KMS-11 (cell line): ENCODE measurements around the gene SMAD3.

Source experiments
- H2AFZ ChIP-seq: fragments of 200-600 bp; sonication (generic); 2 replicates; pipeline ENCODE4 v1.6.1; 2016; ENCODE audit warnings: antibody characterized with exemption, mixed run types, low read depth
- H3K27ac ChIP-seq: fragments of 200-600 bp; sonication (generic); 2 replicates; pipeline ENCODE4 v1.6.1; 2016; ENCODE audit warnings: mild to moderate bottlenecking, mixed run types
- H3K27me3 ChIP-seq: fragments of 200-600 bp; sonication (generic); 2 replicates; pipeline ENCODE4 v1.6.1; 2017; ENCODE audit warnings: mild to moderate bottlenecking, low read depth, mixed run types, moderate library complexity; ENCODE audit not compliant: insufficient read depth
- H3K36me3 ChIP-seq: fragments of 200-600 bp; sonication (generic); 2 replicates; pipeline ENCODE4 v1.6.1; 2017; ENCODE audit warnings: mild to moderate bottlenecking, mixed run types; ENCODE audit not compliant: insufficient read depth
- H3K4me1 ChIP-seq: fragments of 200-600 bp; sonication (generic); 2 replicates; pipeline ENCODE4 v1.6.1; 2016; ENCODE audit warnings: mild to moderate bottlenecking, low read depth, mixed run types; ENCODE audit not compliant: poor library complexity, severe bottlenecking
- H3K4me2 ChIP-seq: fragments of 200-600 bp; sonication (generic); 2 replicates; pipeline ENCODE4 v1.7.0; 2016; ENCODE audit warnings: mild to moderate bottlenecking, mixed run types
- H3K4me3 ChIP-seq: fragments of 200-600 bp; sonication (generic); IDR thresholded peaks from 2 replicates; pipeline ENCODE4 v1.6.1; 2017; ENCODE audit warnings: low read depth, low read length, mixed read lengths; ENCODE audit not compliant: insufficient read depth
- H3K79me2 ChIP-seq: fragments of 200-600 bp; sonication (generic); 2 replicates; pipeline ENCODE4 v1.6.1; 2016; ENCODE audit warnings: low read depth, mixed run types; ENCODE audit not compliant: insufficient read depth
- H3K9ac ChIP-seq: fragments of 200-600 bp; sonication (generic); 2 replicates; pipeline ENCODE4 v1.6.1; 2016; ENCODE audit warnings: mild to moderate bottlenecking, mixed run types
- H4K20me1 ChIP-seq: fragments of 200-600 bp; sonication (generic); 2 replicates; pipeline ENCODE4 v1.6.1; 2016; ENCODE audit warnings: mild to moderate bottlenecking, mixed run types; ENCODE audit not compliant: insufficient read depth
- TF ChIP-seq, protein P1 (sequence below): fragments of 200-600 bp; sonication (generic); conservative IDR thresholded peaks from 2 replicates; pipeline ENCODE4 v1.6.1; 2017; ENCODE audit warnings: low read depth, mild to moderate bottlenecking, antibody characterized with exemption, low read length, moderate library complexity, mixed read lengths

The SMAD3 gene

DNA sequence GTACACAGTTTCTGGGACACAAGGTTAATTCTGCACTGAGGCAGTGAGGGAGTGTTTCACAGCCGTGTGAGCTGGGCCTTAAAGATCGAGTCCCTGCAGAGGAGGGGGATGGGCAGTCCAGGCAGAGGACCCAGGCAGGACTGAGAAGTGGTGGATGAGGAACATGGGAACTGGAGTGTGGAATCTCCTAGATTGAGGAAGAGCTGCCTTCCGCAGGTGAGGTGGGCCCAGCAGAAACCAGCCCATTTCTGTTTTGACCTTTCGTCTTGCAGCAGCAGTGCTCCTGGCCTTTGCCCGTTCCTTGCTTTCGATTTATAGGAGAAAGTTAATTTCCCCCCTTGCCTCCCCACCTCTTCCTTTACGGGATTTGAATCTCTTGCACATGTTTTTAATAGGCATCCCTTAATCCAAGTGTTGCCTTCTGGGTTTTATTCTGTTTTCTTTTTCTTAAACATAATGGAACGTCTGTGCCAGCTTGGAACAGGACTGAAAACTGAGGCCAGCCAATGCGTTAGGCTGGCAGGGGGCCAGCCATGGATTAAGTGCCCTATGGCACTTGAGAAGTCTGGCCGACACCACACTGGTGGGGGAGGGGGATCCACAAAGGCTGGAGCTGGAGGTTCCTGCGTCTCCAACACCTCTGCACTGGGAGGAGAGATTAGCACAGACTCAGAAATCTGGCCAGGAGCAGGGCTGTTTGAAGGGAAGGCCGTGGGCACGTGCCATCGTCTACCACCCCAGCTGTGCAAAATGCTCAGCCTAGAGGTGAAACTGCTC is 111.0 kb downstream of the SMAD3 start:
- Histone ChIP-seq H3K27ac (no peak overlapping the region), H3K79me2 (no peaks in the 10 kb centered on the region), H3K4me3 (no peak overlapping the region), H4K20me1 (no peaks in the 10 kb centered on the region), H3K36me3 (no peaks in the 10 kb centered on the region), H3K27me3 (no peaks in the 10 kb centered on the region), H2AFZ (no peak overlapping the region), H3K4me2 (no peak overlapping the region), H3K4me1 (peaks cover 4% of the 10 kb centered on the region), H3K9ac (no peak overlapping the region)
- TF ChIP-seq, protein P1, sequence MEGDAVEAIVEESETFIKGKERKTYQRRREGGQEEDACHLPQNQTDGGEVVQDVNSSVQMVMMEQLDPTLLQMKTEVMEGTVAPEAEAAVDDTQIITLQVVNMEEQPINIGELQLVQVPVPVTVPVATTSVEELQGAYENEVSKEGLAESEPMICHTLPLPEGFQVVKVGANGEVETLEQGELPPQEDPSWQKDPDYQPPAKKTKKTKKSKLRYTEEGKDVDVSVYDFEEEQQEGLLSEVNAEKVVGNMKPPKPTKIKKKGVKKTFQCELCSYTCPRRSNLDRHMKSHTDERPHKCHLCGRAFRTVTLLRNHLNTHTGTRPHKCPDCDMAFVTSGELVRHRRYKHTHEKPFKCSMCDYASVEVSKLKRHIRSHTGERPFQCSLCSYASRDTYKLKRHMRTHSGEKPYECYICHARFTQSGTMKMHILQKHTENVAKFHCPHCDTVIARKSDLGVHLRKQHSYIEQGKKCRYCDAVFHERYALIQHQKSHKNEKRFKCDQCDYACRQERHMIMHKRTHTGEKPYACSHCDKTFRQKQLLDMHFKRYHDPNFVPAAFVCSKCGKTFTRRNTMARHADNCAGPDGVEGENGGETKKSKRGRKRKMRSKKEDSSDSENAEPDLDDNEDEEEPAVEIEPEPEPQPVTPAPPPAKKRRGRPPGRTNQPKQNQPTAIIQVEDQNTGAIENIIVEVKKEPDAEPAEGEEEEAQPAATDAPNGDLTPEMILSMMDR: no peak

DNA sequence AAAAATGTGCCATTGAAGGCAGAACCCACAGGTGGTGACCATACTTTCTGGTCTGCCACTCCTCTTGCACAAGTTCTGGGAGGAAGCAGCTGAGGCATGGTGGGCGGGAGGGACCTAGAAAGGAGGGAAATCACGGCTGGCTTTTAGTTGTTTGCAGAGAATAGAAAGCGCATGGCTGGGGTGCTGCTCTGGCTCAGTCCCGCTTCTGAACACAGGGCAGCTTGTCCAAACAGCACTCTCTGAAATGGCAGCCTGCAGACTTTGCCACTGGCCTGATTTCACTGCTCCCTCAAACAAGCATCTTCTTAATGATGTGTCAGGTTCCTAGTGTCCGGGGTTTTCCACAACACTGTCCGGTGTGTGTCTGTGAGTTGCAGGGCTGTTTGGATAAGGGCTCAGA is 112.3 kb downstream of the SMAD3 start:
- H3K36me3 ChIP-seq: no peaks in the 10 kb centered on the region
- TF ChIP-seq, protein P1: no peak
- H3K79me2 ChIP-seq: no peaks in the 10 kb centered on the region
- peaks cover 4% of the 10 kb centered on the region for H3K4me1 ChIP-seq
- no peak overlapping the region for H3K27ac ChIP-seq
- no peak overlapping the region for H3K4me3 ChIP-seq
- H4K20me1 ChIP-seq: no peaks in the 10 kb centered on the region
- H3K4me2 ChIP-seq: no peak overlapping the region
- H3K27me3 ChIP-seq: no peaks in the 10 kb centered on the region
- H3K9ac ChIP-seq: no peak overlapping the region
- H2AFZ ChIP-seq: no peak overlapping the region

DNA sequence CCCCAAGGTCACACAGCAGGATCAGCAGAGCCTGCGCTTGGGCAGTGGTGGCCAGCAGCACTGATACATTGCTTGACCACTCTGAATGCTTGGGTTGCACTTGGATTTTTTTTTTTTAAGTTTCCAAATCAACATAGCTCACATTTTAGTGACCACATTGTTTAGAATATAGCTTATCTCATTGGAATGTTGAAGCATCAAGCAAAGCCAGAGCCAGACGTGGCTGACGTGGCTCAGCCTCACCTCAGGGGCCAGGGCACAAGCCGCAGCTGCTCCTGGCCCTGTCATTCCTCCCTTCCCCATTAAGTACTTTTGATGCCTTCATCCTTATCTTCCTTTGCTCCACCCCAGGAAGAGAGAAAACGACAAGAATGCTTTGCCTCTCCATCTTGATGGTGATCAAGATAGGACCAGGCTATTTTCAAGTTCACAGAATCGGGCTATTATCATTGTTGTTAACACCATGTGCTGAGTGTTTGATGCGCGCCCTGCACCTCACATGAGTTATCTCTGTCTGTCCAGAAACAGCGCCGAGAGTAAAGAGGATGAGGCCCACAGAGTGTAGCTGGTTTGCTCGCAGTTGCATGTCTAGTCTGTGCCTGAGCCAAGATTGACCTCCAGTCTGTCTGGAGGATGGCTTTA is 113.3 kb downstream of the SMAD3 start:
- H3K4me3 ChIP-seq: no peak overlapping the region
- no peak overlapping the region for H3K27ac ChIP-seq
- TF ChIP-seq, protein P1: no peak
- no peak overlapping the region for H3K4me2 ChIP-seq
- H2AFZ ChIP-seq: no peak overlapping the region
- peaks cover 4% of the 10 kb centered on the region for H3K4me1 ChIP-seq
- no peak overlapping the region for H3K9ac ChIP-seq
- no peaks in the 10 kb centered on the region for H3K79me2 ChIP-seq
- no peaks in the 10 kb centered on the region for H3K36me3 ChIP-seq
- no peaks in the 10 kb centered on the region for H4K20me1 ChIP-seq
- H3K27me3 ChIP-seq: no peaks in the 10 kb centered on the region

DNA sequence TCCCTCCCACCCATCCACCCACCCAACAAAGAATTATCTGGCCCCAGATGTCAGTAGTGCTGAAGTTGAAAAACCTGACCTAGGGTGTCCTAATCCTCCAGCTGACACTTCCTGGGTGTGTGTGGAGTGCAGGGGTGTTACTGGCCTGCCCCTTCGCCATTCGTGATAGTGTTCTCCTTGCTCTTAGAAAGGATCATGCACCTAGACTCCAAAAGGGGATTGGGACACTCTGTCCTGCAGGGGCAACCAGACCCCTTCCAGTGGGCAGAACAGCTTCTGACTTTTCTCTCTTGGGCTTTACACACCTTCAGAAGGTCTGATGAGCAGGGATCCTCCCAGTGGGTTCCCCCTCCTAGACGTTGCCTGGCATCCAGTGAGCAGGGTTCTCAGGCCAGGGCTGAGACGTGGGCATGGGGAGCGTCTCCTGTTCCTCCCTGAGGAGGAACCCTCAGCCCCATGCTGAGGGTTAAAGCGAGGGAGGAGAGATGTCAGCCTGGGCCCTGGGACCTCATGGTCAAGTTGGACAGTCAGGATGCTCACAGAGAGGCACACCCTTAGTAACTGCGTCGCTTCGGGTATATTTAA is 114.1 kb downstream of the SMAD3 start:
- Histone ChIP-seq H3K4me1 (peaks cover 4% of the 10 kb centered on the region), H3K36me3 (no peaks in the 10 kb centered on the region), H3K4me3 (no peak overlapping the region), H3K27me3 (no peaks in the 10 kb centered on the region), H3K4me2 (no peak overlapping the region), H3K27ac (no peak overlapping the region), H3K9ac (no peak overlapping the region), H4K20me1 (no peaks in the 10 kb centered on the region), H3K79me2 (no peaks in the 10 kb centered on the region), H2AFZ (no peak overlapping the region)
- TF ChIP-seq, protein P1: no peak
